CD14-positive monocyte (primary cell): Measurements from ENCODE around the gene UNKL. TPM values are rescaled to one million over a fixed set of nuclear protein-coding genes. Genes with fewer than 3 reads are reported as not detected.

Source experiments
- DNase-seq, 3 donors: peaks; one replicate each; pipeline ENCODE4 v3.0.0-alpha.2; 2011 to 2022
- H2AFZ ChIP-seq: 2 replicates; pipeline ENCODE4 v1.6.0; 2012; ENCODE audit warnings: mild to moderate bottlenecking, low read depth, low read length, inconsistent platforms; ENCODE audit not compliant: insufficient read depth, poor library complexity, severe bottlenecking
- H3K27ac ChIP-seq, 2 donors: 1 replicate in 1 of 2; 2 replicates in 1 of 2; pipeline ENCODE4 v1.5.1; 2012 to 2013; ENCODE audit warnings: low read length in 2 of 2, control low read depth in 1 of 2, inconsistent platforms in 1 of 2, low read depth in 1 of 2, mild to moderate bottlenecking in 1 of 2
- H3K27me3 ChIP-seq, 2 donors: one replicate each; pipeline versions ENCODE4 v1.6.0 to v1.6.1; 2011 to 2013; ENCODE audit warnings: low read length in 2 of 2; ENCODE audit not compliant: control insufficient read depth in 2 of 2, insufficient read depth in 2 of 2
- H3K36me3 ChIP-seq, 2 donors: replicated peaks in 1 of 2; 1 replicate in 1 of 2; 2 replicates in 1 of 2; pipeline versions ENCODE4 v1.5.1 to v1.6.1; 2012 to 2013; ENCODE audit warnings: low read length in 2 of 2, control low read depth in 1 of 2, inconsistent platforms in 1 of 2, mild to moderate bottlenecking in 1 of 2; ENCODE audit not compliant: insufficient read depth in 2 of 2, control insufficient read depth in 1 of 2
- H3K4me1 ChIP-seq, 2 donors: 1 replicate in 1 of 2; 2 replicates in 1 of 2; pipeline versions ENCODE4 v1.5.1 to v1.6.1; 2012 to 2013; ENCODE audit warnings: low read length in 2 of 2, control low read depth in 1 of 2, inconsistent platforms in 1 of 2, mild to moderate bottlenecking in 1 of 2, moderate library complexity in 1 of 2; ENCODE audit not compliant: insufficient read depth in 2 of 2, control insufficient read depth in 1 of 2
- H3K4me2 ChIP-seq: replicated peaks from 2 replicates; pipeline ENCODE3; 2012; ENCODE audit warnings: low read length, moderate library complexity, mild to moderate bottlenecking; ENCODE audit not compliant: poor library complexity, severe bottlenecking; ENCODE audit errors: extremely low read depth
- H3K4me3 ChIP-seq, 3 experiments: fragments of 200-600 bp in 1 of 3; sonication (generic) in 1 of 3; replicated peaks in 1 of 3; 1 replicate in 2 of 3; 2 replicates in 1 of 3; pipeline ENCODE4 v1.5.1; 2011 to 2013; ENCODE audit warnings: low read length in 3 of 3, mild to moderate bottlenecking in 3 of 3, control low read depth in 2 of 3, low read depth in 2 of 3, inconsistent platforms in 1 of 3, moderate library complexity in 1 of 3
- H3K79me2 ChIP-seq: 2 replicates; pipeline ENCODE4 v1.6.0; 2012; ENCODE audit warnings: mild to moderate bottlenecking, control low read depth, inconsistent platforms, low read length, moderate library complexity; ENCODE audit not compliant: insufficient read depth
- H3K9ac ChIP-seq: 2 replicates; pipeline ENCODE4 v1.6.0; 2017; ENCODE audit warnings: low read length, mild to moderate bottlenecking; ENCODE audit not compliant: insufficient read depth, poor library complexity, severe bottlenecking
- H3K9me3 ChIP-seq, 2 donors: replicated peaks in 1 of 2; 1 replicate in 1 of 2; 2 replicates in 1 of 2; pipeline versions ENCODE4 v1.5.1 to v1.6.1; 2012 to 2013; ENCODE audit warnings: low read length in 2 of 2, control low read depth in 1 of 2; ENCODE audit not compliant: control insufficient read depth in 1 of 2, insufficient read depth in 1 of 2
- H4K20me1 ChIP-seq: 2 replicates; pipeline ENCODE4 v1.6.0; 2012; ENCODE audit warnings: mild to moderate bottlenecking, low read length, control low read depth, moderate library complexity; ENCODE audit not compliant: insufficient read depth
- H3K27ac Mint-ChIP-seq, 7 donors: one replicate each; pipeline ENCODE4 v1.8.0; 2020; ENCODE audit warnings: mild to moderate bottlenecking in 7 of 7, mixed read lengths in 7 of 7, moderate library complexity in 6 of 7, inconsistent platforms in 2 of 7
- H3K27me3 Mint-ChIP-seq, 3 donors: one replicate each; pipeline ENCODE4 v1.8.0; 2021 to 2022; ENCODE audit warnings: low read depth in 3 of 3, mild to moderate bottlenecking in 3 of 3, mixed read lengths in 3 of 3, moderate library complexity in 3 of 3, inconsistent platforms in 1 of 3
- H3K36me3 Mint-ChIP-seq, 2 donors: one replicate each; pipeline ENCODE4 v1.8.0; 2020; ENCODE audit warnings: mixed read lengths in 2 of 2, inconsistent platforms in 1 of 2, mild to moderate bottlenecking in 1 of 2
- H3K4me1 Mint-ChIP-seq: one replicate; pipeline ENCODE4 v1.8.0; 2020; ENCODE audit warnings: mild to moderate bottlenecking, mixed read lengths
- H3K4me3 Mint-ChIP-seq, 2 donors: one replicate each; pipeline ENCODE4 v1.8.0; 2020; ENCODE audit warnings: mild to moderate bottlenecking in 2 of 2, mixed read lengths in 2 of 2, moderate library complexity in 1 of 2
- H3K9me3 Mint-ChIP-seq, 7 donors: one replicate each; pipeline ENCODE4 v1.8.0; 2020 to 2022; ENCODE audit warnings: mixed read lengths in 7 of 7, mild to moderate bottlenecking in 6 of 7, moderate library complexity in 6 of 7, inconsistent platforms in 2 of 7
- WGBS: methylation state at CpG from one replicate; pipeline ENCODE4 v1.1.5; 2013; ENCODE audit warnings: missing lambda C conversion rate; ENCODE audit not compliant: insufficient coverage; 5-methylcytosine and 5-hydroxymethylcytosine counted together
- intact Hi-C, 2 donors: fragments of 100-400 bp; cut with micrococcal nuclease; formaldehyde crosslinking; loops; one replicate each; pipeline versions ENCODE4 v1.15.0 to v1.15.1; 2023
- polyA plus RNA-seq, 3 donors: library from polyadenylated mRNA; depleted of rRNA in 1 of 3; unstranded in 2 of 3; stranded (reverse) in 1 of 3; fragments of 300-500 nt in 2 of 3; fragments of >200 nt in 1 of 3; fragmentation: Illumina TruSeq in 2 of 3; gene quantifications; 1 replicate in 2 of 3; 2 replicates in 1 of 3; pipeline ENCODE4 v1.2.3, GENCODE V29; 2012 to 2021
- TF ChIP-seq, protein P1 (sequence below): fragments of 200-600 bp; IDR thresholded peaks from one replicate; pipeline ENCODE4 v1.8.0; 2022; ENCODE audit warnings: antibody characterized with exemption, mild to moderate bottlenecking

UNKL gene
- polyA plus RNA-seq, 3 donors: 1.2 to 19.9 (median 2.2) TPM

DNA sequence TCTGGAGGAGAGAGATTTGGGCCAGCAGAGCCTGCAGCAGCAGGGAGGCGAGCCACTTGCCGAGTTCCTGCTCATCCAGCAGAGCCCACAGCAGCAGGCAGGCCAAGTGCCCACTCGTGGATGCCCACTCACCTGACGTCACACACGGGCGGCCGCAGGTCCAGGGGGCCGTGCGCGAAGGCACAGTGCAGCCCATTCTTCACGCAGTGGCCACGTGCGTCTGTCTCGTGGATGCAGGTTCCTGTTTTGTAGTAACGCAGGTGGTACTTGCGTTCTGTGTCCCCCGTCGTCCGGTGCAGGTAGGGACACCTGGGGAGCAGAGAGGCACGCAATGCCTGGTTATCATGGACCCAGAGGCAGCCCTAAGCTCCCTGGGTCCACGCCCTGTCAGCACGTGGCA lies 11.5 kb downstream of the UNKL start:
- no peak overlapping the region for H3K4me3 ChIP-seq
- WGBS: 95% methylated on average over 22 of the region's 22 CpGs
- no peak overlapping the region for H3K4me2 ChIP-seq
- no peak overlapping the region for H3K9ac ChIP-seq
- peaks cover 4 to 5% of the 10 kb centered on the region in 2 donors for H3K4me1 ChIP-seq
- H3K36me3 ChIP-seq: peaks cover 58 to 87% of the 10 kb centered on the region in 2 donors
- H3K27ac Mint-ChIP-seq: peak overlapping the region in 1 of 7 donors; percentile 26
- no peak overlapping the region for H3K4me3 Mint-ChIP-seq
- TF ChIP-seq, protein P1, sequence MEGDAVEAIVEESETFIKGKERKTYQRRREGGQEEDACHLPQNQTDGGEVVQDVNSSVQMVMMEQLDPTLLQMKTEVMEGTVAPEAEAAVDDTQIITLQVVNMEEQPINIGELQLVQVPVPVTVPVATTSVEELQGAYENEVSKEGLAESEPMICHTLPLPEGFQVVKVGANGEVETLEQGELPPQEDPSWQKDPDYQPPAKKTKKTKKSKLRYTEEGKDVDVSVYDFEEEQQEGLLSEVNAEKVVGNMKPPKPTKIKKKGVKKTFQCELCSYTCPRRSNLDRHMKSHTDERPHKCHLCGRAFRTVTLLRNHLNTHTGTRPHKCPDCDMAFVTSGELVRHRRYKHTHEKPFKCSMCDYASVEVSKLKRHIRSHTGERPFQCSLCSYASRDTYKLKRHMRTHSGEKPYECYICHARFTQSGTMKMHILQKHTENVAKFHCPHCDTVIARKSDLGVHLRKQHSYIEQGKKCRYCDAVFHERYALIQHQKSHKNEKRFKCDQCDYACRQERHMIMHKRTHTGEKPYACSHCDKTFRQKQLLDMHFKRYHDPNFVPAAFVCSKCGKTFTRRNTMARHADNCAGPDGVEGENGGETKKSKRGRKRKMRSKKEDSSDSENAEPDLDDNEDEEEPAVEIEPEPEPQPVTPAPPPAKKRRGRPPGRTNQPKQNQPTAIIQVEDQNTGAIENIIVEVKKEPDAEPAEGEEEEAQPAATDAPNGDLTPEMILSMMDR: no peak
- no peak overlapping the region for H3K27ac ChIP-seq
- no peaks in the 10 kb centered on the region for H3K27me3 ChIP-seq
- peaks cover 4% of the 10 kb centered on the region for H3K4me1 Mint-ChIP-seq
- peaks cover 60 to 92% of the 10 kb centered on the region in 2 donors for H3K36me3 Mint-ChIP-seq
- peaks cover 87% of the 10 kb centered on the region for H4K20me1 ChIP-seq
- intact Hi-C loops: no loop called here
- peaks cover 35% of the 10 kb centered on the region for H3K79me2 ChIP-seq
- H3K9me3 ChIP-seq: no peaks in the 10 kb centered on the region
- H3K9me3 Mint-ChIP-seq: no peaks in the 10 kb centered on the region
- no peak for DNase-seq
- no peaks in the 10 kb centered on the region for H3K27me3 Mint-ChIP-seq
- H2AFZ ChIP-seq: no peak overlapping the region

DNA sequence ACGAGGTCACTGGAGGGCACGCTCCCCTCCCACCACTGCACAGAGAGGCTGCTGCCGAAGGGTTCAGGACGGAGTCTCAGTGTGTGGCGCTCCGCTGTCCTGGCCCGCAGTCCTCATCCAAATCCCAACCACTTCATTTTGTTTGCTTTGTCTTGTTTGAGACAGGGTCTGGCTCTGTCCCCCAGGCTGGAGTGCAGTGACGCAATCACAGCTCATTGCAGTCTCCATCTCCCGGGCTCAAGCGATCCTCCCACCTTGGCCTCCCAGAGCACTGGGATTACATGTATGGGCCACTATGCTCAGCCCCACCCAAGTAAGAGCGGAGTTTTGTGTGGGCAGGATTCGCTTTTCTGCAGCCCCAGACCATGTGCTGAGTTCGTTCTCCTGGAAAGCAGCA lies 12.7 kb downstream of the UNKL start:
- H3K4me3 Mint-ChIP-seq: no peak overlapping the region
- H3K4me1 Mint-ChIP-seq: no peaks in the 10 kb centered on the region
- no peaks in the 10 kb centered on the region for H3K4me1 ChIP-seq
- no peak overlapping the region for H3K9ac ChIP-seq
- H3K27ac ChIP-seq: no peak overlapping the region
- no peak overlapping the region for H3K27ac Mint-ChIP-seq
- H3K4me3 ChIP-seq: no peak overlapping the region
- intact Hi-C loops: no loop called here
- H2AFZ ChIP-seq: no peak overlapping the region
- TF ChIP-seq, protein P1: no peak
- H3K9me3 Mint-ChIP-seq: no peaks in the 10 kb centered on the region
- DNase-seq: no peak
- H3K27me3 ChIP-seq: no peaks in the 10 kb centered on the region
- no peaks in the 10 kb centered on the region for H3K9me3 ChIP-seq
- H3K36me3 Mint-ChIP-seq: peaks cover 59 to 88% of the 10 kb centered on the region in 2 donors
- H3K36me3 ChIP-seq: peaks cover 65 to 87% of the 10 kb centered on the region in 2 donors
- H3K4me2 ChIP-seq: no peak overlapping the region
- peaks cover 23% of the 10 kb centered on the region for H3K79me2 ChIP-seq
- peaks cover 75% of the 10 kb centered on the region for H4K20me1 ChIP-seq
- WGBS: 96% methylated on average over 13 of the region's 13 CpGs
- peaks cover 0 to 3% (median 0%) of the 10 kb centered on the region in 3 donors for H3K27me3 Mint-ChIP-seq
